LoVo (cell line): ENCODE data around the gene GRIP1.

Experiments used
- DNase-seq: peaks from one replicate; pipeline ENCODE4 v3.0.0-alpha.2; 2016; ENCODE audit warnings: low spot score

Gene GRIP1

GRCh38 chr12:66693901-66694513 is 15.1 kb upstream of the GRIP1 start:
- peak; percentile 71 for DNase-seq

GRCh38 chr12:66692986-66693385 is 14.1 kb upstream of the GRIP1 start:
- no peak for DNase-seq

GRCh38 chr12:66692170-66692569 is 13.3 kb upstream of the GRIP1 start:
- DNase-seq, result no peak

GRCh38 chr12:66688846-66689439 is 10.1 kb upstream of the GRIP1 start:
- peak; percentile 57 for DNase-seq

- no peak for DNase-seq
These were observed 5.3 kb upstream of the GRIP1 start for GRCh38 chr12:66684222-66684621.

GRCh38 chr12:66683822-66684221 is 4.9 kb upstream of the GRIP1 start:
- no peak for DNase-seq

GRCh38 chr12:66683073-66683472 is 4.2 kb upstream of the GRIP1 start:
- DNase-seq, result no peak

GRCh38 chr12:66679461-66680084 is 697 bp upstream of the GRIP1 start:
- DNase-seq, result no peak

- DNase-seq, result no peak
These were observed 2.6 kb downstream of the GRIP1 start for GRCh38 chr12:66676241-66676640.

GRCh38 chr12:66674495-66675122 is 4.3 kb downstream of the GRIP1 start:
- DNase-seq, result no peak

- peak; percentile 5 for DNase-seq
These were observed 9.3 kb downstream of the GRIP1 start for GRCh38 chr12:66669541-66669940.

GRCh38 chr12:66668311-66668710 is 10.6 kb downstream of the GRIP1 start:
- no peak for DNase-seq

- no peak for DNase-seq
These were observed 11.0 kb downstream of the GRIP1 start for GRCh38 chr12:66667906-66668305.

- DNase-seq, result no peak
These were observed 12.4 kb downstream of the GRIP1 start for GRCh38 chr12:66666481-66666880.

GRCh38 chr12:66665435-66665985 is 13.4 kb downstream of the GRIP1 start:
- no peak for DNase-seq

GRCh38 chr12:66664076-66664475 is 14.8 kb downstream of the GRIP1 start:
- DNase-seq, result no peak

GRCh38 chr12:66663611-66664010 is 15.3 kb downstream of the GRIP1 start:
- no peak for DNase-seq

- DNase-seq, result peak; percentile 19
These were observed 16.1 kb downstream of the GRIP1 start for GRCh38 chr12:66662729-66663128.

- no peak for DNase-seq
These were observed 16.7 kb downstream of the GRIP1 start for GRCh38 chr12:66662179-66662578.

GRCh38 chr12:66661357-66661756 is 17.5 kb downstream of the GRIP1 start:
- DNase-seq, result no peak

- no peak for DNase-seq
These were observed 25.1 kb downstream of the GRIP1 start for GRCh38 chr12:66653796-66654195.

- no peak for DNase-seq
These were observed 30.7 kb downstream of the GRIP1 start for GRCh38 chr12:66648033-66648735.
